ENCODE measurements around the gene RETREG1. TPM values are rescaled to one million over a fixed set of nuclear protein-coding genes. Genes with fewer than 3 reads are reported as not detected.

Gene RETREG1
- total RNA-seq, 1 donor from 2014 or later = 105 TPM

GRCh38 chr5:16539169-16539666 is 77.6 kb downstream of the RETREG1 start:
- DNase-seq (ENCODE audit: low spot score) = peak; percentile 82
- intact Hi-C loops (cut with DNase I) = loop anchor here (1.0 to 2.0 kb wide), 2 partner anchors 31 to 46 kb away; no protein-coding TSS in a partner anchor

- intact Hi-C loops (cut with DNase I) = loop anchor here (2.0 kb wide), 1 partner anchor 45 kb away; no protein-coding TSS in a partner anchor
- DNase-seq (ENCODE audit: low spot score) = no peak
Observed at GRCh38 chr5:16538006-16538405, 78.8 kb downstream of the RETREG1 start.

GRCh38 chr5:16536818-16537217 is 80.0 kb downstream of the RETREG1 start:
- intact Hi-C loops (cut with DNase I) = no loop called here

GRCh38 chr5:16536246-16536645 is 80.6 kb downstream of the RETREG1 start:
- no peak for DNase-seq (ENCODE audit: low spot score)

More at GRCh38 chr5:16536818-16537217, 80.0 kb downstream of the RETREG1 start:
- DNase-seq (ENCODE audit: low spot score) = no peak

GRCh38 chr5:16534280-16534679 is 82.5 kb downstream of the RETREG1 start:
- intact Hi-C loops (cut with DNase I) = no loop called here
- DNase-seq (ENCODE audit: low spot score) = no peak

More at GRCh38 chr5:16536246-16536645, 80.6 kb downstream of the RETREG1 start:
- intact Hi-C loops (cut with DNase I) = no loop called here

- DNase-seq (ENCODE audit: low spot score) = no peak
- intact Hi-C loops (cut with DNase I) = no loop called here
Observed at GRCh38 chr5:16531063-16531648, 85.6 kb downstream of the RETREG1 start.

- intact Hi-C loops (cut with DNase I) = no loop called here
- DNase-seq (ENCODE audit: low spot score) = no peak
Observed at GRCh38 chr5:16529306-16529705, 87.5 kb downstream of the RETREG1 start.

- no peak for DNase-seq (ENCODE audit: low spot score)
- intact Hi-C loops (cut with DNase I) = no loop called here
Observed at GRCh38 chr5:16528382-16529110, 88.3 kb downstream of the RETREG1 start.

GRCh38 chr5:16525651-16526050 is 91.1 kb downstream of the RETREG1 start:
- intact Hi-C loops (cut with DNase I) = no loop called here
- no peak for DNase-seq (ENCODE audit: low spot score)

- no peak for DNase-seq (ENCODE audit: low spot score)
- intact Hi-C loops (cut with DNase I) = no loop called here
Observed at GRCh38 chr5:16524286-16524685, 92.5 kb downstream of the RETREG1 start.

GRCh38 chr5:16521521-16522483 is 95.0 kb downstream of the RETREG1 start:
- DNase-seq (ENCODE audit: low spot score) = no peak
- intact Hi-C loops (cut with DNase I) = no loop called here

- no peak for DNase-seq (ENCODE audit: low spot score)
- intact Hi-C loops (cut with DNase I) = no loop called here
Observed at GRCh38 chr5:16520841-16521240, 96.0 kb downstream of the RETREG1 start.

- no peak for DNase-seq (ENCODE audit: low spot score)
- intact Hi-C loops (cut with DNase I) = no loop called here
Observed at GRCh38 chr5:16519435-16519834, 97.4 kb downstream of the RETREG1 start.

- no peak for DNase-seq (ENCODE audit: low spot score)
- intact Hi-C loops (cut with DNase I) = no loop called here
Observed at GRCh38 chr5:16518606-16519005, 98.2 kb downstream of the RETREG1 start.

- intact Hi-C loops (cut with DNase I) = no loop called here
- DNase-seq (ENCODE audit: low spot score) = no peak
Observed at GRCh38 chr5:16515532-16515931, 101.3 kb downstream of the RETREG1 start.

- intact Hi-C loops (cut with DNase I) = no loop called here
- no peak for DNase-seq (ENCODE audit: low spot score)
Observed at GRCh38 chr5:16510098-16510497, 106.7 kb downstream of the RETREG1 start.

- peak; percentile 86 for DNase-seq (ENCODE audit: low spot score)
Observed at GRCh38 chr5:16508730-16509531, 107.9 kb downstream of the RETREG1 start.

GRCh38 chr5:16507716-16508115 is 109.1 kb downstream of the RETREG1 start:
- intact Hi-C loops (cut with DNase I) = loop anchor here (1.0 kb wide), 2 partner anchors 15 to 32 kb away; no protein-coding TSS in a partner anchor
- no peak for DNase-seq (ENCODE audit: low spot score)

More at GRCh38 chr5:16508730-16509531, 107.9 kb downstream of the RETREG1 start:
- intact Hi-C loops (cut with DNase I) = loop anchor here (1.0 kb wide), 2 partner anchors 17 to 30 kb away; no protein-coding TSS in a partner anchor

- intact Hi-C loops (cut with DNase I) = no loop called here
- no peak for DNase-seq (ENCODE audit: low spot score)
Observed at GRCh38 chr5:16505904-16506303, 110.9 kb downstream of the RETREG1 start.
